Mesothelial cell of epicardium (in vitro differentiated cells): ENCODE measurements around the gene AMZ1. TPM values are rescaled to one million over a fixed set of nuclear protein-coding genes. Genes with fewer than 3 reads are reported as not detected.
"Not testable (repeated sequence)": the region's sequence is repeated elsewhere in the genome, so short reads cannot be mapped to it uniquely, and the experiment has no call there.

Source experiments
- DNase-seq, 2 experiments: peaks; one replicate each; pipeline ENCODE4 v3.0.0; 2021; ENCODE audit warnings: low spot score in 2 of 2; ENCODE audit not compliant: unreplicated experiment in 2 of 2
- H3K27ac Mint-ChIP-seq: 2 replicates; pipeline ENCODE4 v1.8.0; 2021; ENCODE audit warnings: mixed read lengths
- H3K27me3 Mint-ChIP-seq: 2 replicates; pipeline ENCODE4 v1.8.0; 2021; ENCODE audit warnings: low read depth, mixed read lengths
- H3K36me3 Mint-ChIP-seq: 2 replicates; pipeline ENCODE4 v1.8.0; 2021; ENCODE audit warnings: mixed read lengths
- H3K4me1 Mint-ChIP-seq: 2 replicates; pipeline ENCODE4 v1.8.0; 2021; ENCODE audit warnings: mixed read lengths
- H3K4me3 Mint-ChIP-seq: 2 replicates; pipeline ENCODE4 v1.8.0; 2021; ENCODE audit warnings: mild to moderate bottlenecking, moderate library complexity, mixed read lengths
- H3K9me3 Mint-ChIP-seq: 2 replicates; pipeline ENCODE4 v1.8.0; 2021; ENCODE audit warnings: mixed read lengths
- CTCF ChIP-seq: fragments of 200-600 bp; sonication (generic); IDR thresholded peaks from one replicate; pipeline ENCODE4 v1.5.0; 2021; ENCODE audit warnings: antibody characterized with exemption; ENCODE audit not compliant: unreplicated experiment
- total RNA-seq: library from RNA; stranded (reverse); gene quantifications from 3 replicates; pipeline ENCODE4 v1.2.1, GENCODE V29; 2021

Gene AMZ1
- total RNA-seq, 1 donor from 2014 or later: 0.13 TPM

- Mint-ChIP-seq H3K9me3 (peaks cover 10% of the 10 kb centered on the region), H3K27ac (no peak overlapping the region), H3K4me1 (no peaks in the 10 kb centered on the region), H3K36me3 (peaks cover 3% of the 10 kb centered on the region), H3K4me3 (no peak overlapping the region), H3K27me3 (peaks cover 15% of the 10 kb centered on the region)
- TF ChIP-seq CTCF: no peak
- DNase-seq: no peak
Measured at GRCh38 chr7:2673934-2674333, 14.1 kb upstream of the AMZ1 start.

- Mint-ChIP-seq H3K4me3 (no peak overlapping the region), H3K4me1 (no peaks in the 10 kb centered on the region), H3K27ac (no peak overlapping the region), H3K27me3 (peaks cover 8% of the 10 kb centered on the region), H3K9me3 (peaks cover 10% of the 10 kb centered on the region), H3K36me3 (peaks cover 3% of the 10 kb centered on the region)
- no peak for DNase-seq
- no peak for TF ChIP-seq CTCF
Measured at GRCh38 chr7:2675256-2675764, 12.7 kb upstream of the AMZ1 start.

GRCh38 chr7:2676576-2676975 lies 11.4 kb upstream of the AMZ1 start:
- peaks cover 10% of the 10 kb centered on the region for H3K9me3 Mint-ChIP-seq
- not testable (repeated sequence) for DNase-seq, H3K4me3 Mint-ChIP-seq, H3K36me3 Mint-ChIP-seq, H3K27ac Mint-ChIP-seq, H3K27me3 Mint-ChIP-seq, H3K4me1 Mint-ChIP-seq

GRCh38 chr7:2678454-2678853 lies 9.5 kb upstream of the AMZ1 start:
- H3K27ac Mint-ChIP-seq, DNase-seq, H3K4me3 Mint-ChIP-seq, H3K36me3 Mint-ChIP-seq, H3K4me1 Mint-ChIP-seq, H3K27me3 Mint-ChIP-seq: not testable (repeated sequence)
- H3K9me3 Mint-ChIP-seq: peaks cover 10% of the 10 kb centered on the region

GRCh38 chr7:2679135-2680127 lies 8.6 kb upstream of the AMZ1 start:
- not testable (repeated sequence) for DNase-seq, H3K4me3 Mint-ChIP-seq, H3K9me3 Mint-ChIP-seq, H3K27me3 Mint-ChIP-seq, H3K36me3 Mint-ChIP-seq, H3K27ac Mint-ChIP-seq, H3K4me1 Mint-ChIP-seq

GRCh38 chr7:2680256-2680655 lies 7.7 kb upstream of the AMZ1 start:
- H3K9me3 Mint-ChIP-seq: no peaks in the 10 kb centered on the region
- no peak for TF ChIP-seq CTCF
- H3K4me1 Mint-ChIP-seq: no peaks in the 10 kb centered on the region
- DNase-seq: no peak
- H3K27me3 Mint-ChIP-seq: peaks cover 6% of the 10 kb centered on the region
- no peak overlapping the region for H3K27ac Mint-ChIP-seq
- no peaks in the 10 kb centered on the region for H3K36me3 Mint-ChIP-seq
- no peak overlapping the region for H3K4me3 Mint-ChIP-seq

GRCh38 chr7:2680792-2681490 lies 7.1 kb upstream of the AMZ1 start:
- peak; percentile 67 for TF ChIP-seq CTCF
- no peaks in the 10 kb centered on the region for H3K9me3 Mint-ChIP-seq
- DNase-seq: peak; percentile 34 to 64
- H3K27me3 Mint-ChIP-seq: peaks cover 9% of the 10 kb centered on the region
- H3K36me3 Mint-ChIP-seq: no peaks in the 10 kb centered on the region
- no peak overlapping the region for H3K27ac Mint-ChIP-seq
- no peaks in the 10 kb centered on the region for H3K4me1 Mint-ChIP-seq
- H3K4me3 Mint-ChIP-seq: no peak overlapping the region
